SU-DHL-6 (cell line): Measurements from ENCODE around the gene UBTD2.

Experiments
- H2AFZ ChIP-seq: fragments of 200-600 bp; sonication (generic); 2 replicates; pipeline ENCODE4 v1.6.1; 2014; ENCODE audit warnings: low read depth, mild to moderate bottlenecking, moderate library complexity, mixed read lengths, antibody characterized with exemption, low read length; ENCODE audit not compliant: severe bottlenecking
- H3F3A ChIP-seq: fragments of 200-600 bp; shearing (Covaris generic); 2 replicates; pipeline ENCODE4 v1.6.0; 2016; ENCODE audit warnings: antibody characterized with exemption, mild to moderate bottlenecking; ENCODE audit not compliant: insufficient read depth
- H3K27ac ChIP-seq: fragments of 200-600 bp; sonication (generic); 2 replicates; pipeline ENCODE4 v1.5.1; 2016; ENCODE audit warnings: low read depth, mild to moderate bottlenecking, low read length, moderate library complexity, mixed read lengths
- H3K27me3 ChIP-seq: fragments of 200-600 bp; sonication (generic), shearing (Covaris generic); 2 replicates; pipeline ENCODE4 v1.6.0; 2014; ENCODE audit warnings: mild to moderate bottlenecking, low read length
- H3K36me3 ChIP-seq: fragments of 200-600 bp; sonication (generic); 2 replicates; pipeline ENCODE4 v1.6.1; 2014; ENCODE audit warnings: mild to moderate bottlenecking, low read length, mixed read lengths
- H3K4me2 ChIP-seq: fragments of 300-600, 200-600 bp; shearing (Covaris generic), sonication (generic); 2 replicates; pipeline ENCODE4 v1.6.0; 2014; ENCODE audit warnings: low read length, low read depth, mild to moderate bottlenecking; ENCODE audit not compliant: poor library complexity, severe bottlenecking
- H3K4me3 ChIP-seq: fragments of 200-600 bp; sonication (generic); 2 replicates; pipeline ENCODE4 v1.5.1; 2014; ENCODE audit warnings: antibody characterized with exemption, low read length, mild to moderate bottlenecking, mixed read lengths; ENCODE audit not compliant: insufficient read depth, poor library complexity, severe bottlenecking
- H3K79me2 ChIP-seq: fragments of 200-600 bp; sonication (generic); 2 replicates; pipeline ENCODE4 v1.6.1; 2014; ENCODE audit warnings: mild to moderate bottlenecking, low read length, moderate library complexity; ENCODE audit not compliant: insufficient read depth
- H3K9ac ChIP-seq: fragments of 200-600 bp; sonication (generic); 2 replicates; pipeline ENCODE4 v1.7.0; 2014; ENCODE audit warnings: mild to moderate bottlenecking, low read length
- H3K9me2 ChIP-seq: fragments of 200-600 bp; sonication (generic); replicated peaks from 2 replicates; pipeline ENCODE4 v1.6.1; 2014; ENCODE audit warnings: low read length; ENCODE audit not compliant: insufficient read depth
- H3K9me3 ChIP-seq: fragments of 200-600 bp; sonication (generic); 2 replicates; pipeline ENCODE4 v1.6.1; 2014; ENCODE audit warnings: low read length, mixed read lengths; ENCODE audit not compliant: insufficient read depth
- H4K20me1 ChIP-seq: fragments of 200-600 bp; sonication (generic); 2 replicates; pipeline ENCODE4 v1.6.1; 2014; ENCODE audit warnings: low read depth, mild to moderate bottlenecking, antibody characterized with exemption, low read length, moderate library complexity, mixed read lengths
- CTCF ChIP-seq: fragments of 200-600 bp; sonication (generic); IDR thresholded peaks from one replicate; pipeline ENCODE4 v1.5.1; 2017; ENCODE audit warnings: antibody characterized with exemption, mild to moderate bottlenecking, low read length, moderate library complexity; ENCODE audit not compliant: insufficient read depth, poor library complexity, severe bottlenecking
- EZH2phosphoT487 ChIP-seq: fragments of 200-600 bp; sonication (generic), shearing (Covaris generic); conservative IDR thresholded peaks from 2 replicates; pipeline ENCODE4 v1.6.1; 2018; ENCODE audit warnings: mild to moderate bottlenecking, antibody characterized with exemption, low read length, moderate library complexity, mixed read lengths

Gene UBTD2

GRCh38 chr5:172322028-172322965 lies 38.7 kb upstream of the UBTD2 start:
- H3K4me3 ChIP-seq = no peak overlapping the region

GRCh38 chr5:172321593-172321992 lies 38.0 kb upstream of the UBTD2 start:
- Histone ChIP-seq H2AFZ (no peak overlapping the region), H3K4me2 (no peak overlapping the region), H3K27ac (no peak overlapping the region)

More at GRCh38 chr5:172322028-172322965, 38.7 kb upstream of the UBTD2 start:
- H3K9me3 ChIP-seq = no peaks in the 10 kb centered on the region
- no peak overlapping the region for H3K27ac ChIP-seq
- H3K27me3 ChIP-seq = no peaks in the 10 kb centered on the region
- no peaks in the 10 kb centered on the region for H3K79me2 ChIP-seq
- H3K9ac ChIP-seq = no peak overlapping the region
- H3F3A ChIP-seq = no peaks in the 10 kb centered on the region
- no peak overlapping the region for H3K4me2 ChIP-seq
- no peaks in the 10 kb centered on the region for H4K20me1 ChIP-seq
- no peak overlapping the region for H2AFZ ChIP-seq
- H3K9me2 ChIP-seq = no peaks in the 10 kb centered on the region
- no peaks in the 10 kb centered on the region for H3K36me3 ChIP-seq
- TF ChIP-seq CTCF (no peak), EZH2phosphoT487 (no peak)

GRCh38 chr5:172319708-172320441 lies 36.3 kb upstream of the UBTD2 start:
- H3K9me2 ChIP-seq = no peaks in the 10 kb centered on the region
- H3F3A ChIP-seq = no peaks in the 10 kb centered on the region
- H3K27ac ChIP-seq = no peak overlapping the region
- H2AFZ ChIP-seq = no peak overlapping the region
- no peaks in the 10 kb centered on the region for H3K9me3 ChIP-seq
- H3K9ac ChIP-seq = no peak overlapping the region
- H3K36me3 ChIP-seq = no peaks in the 10 kb centered on the region
- no peak for TF ChIP-seq CTCF
- no peak for TF ChIP-seq EZH2phosphoT487
- no peak overlapping the region for H3K4me3 ChIP-seq
- no peak overlapping the region for H3K4me2 ChIP-seq
- no peaks in the 10 kb centered on the region for H3K79me2 ChIP-seq
- H4K20me1 ChIP-seq = no peaks in the 10 kb centered on the region
- H3K27me3 ChIP-seq = no peaks in the 10 kb centered on the region

More at GRCh38 chr5:172321593-172321992, 38.0 kb upstream of the UBTD2 start:
- H3F3A ChIP-seq = no peaks in the 10 kb centered on the region
- H4K20me1 ChIP-seq = no peaks in the 10 kb centered on the region
- no peaks in the 10 kb centered on the region for H3K9me3 ChIP-seq
- H3K4me3 ChIP-seq = no peak overlapping the region
- no peaks in the 10 kb centered on the region for H3K79me2 ChIP-seq
- no peak for TF ChIP-seq EZH2phosphoT487
- TF ChIP-seq CTCF = no peak
- no peaks in the 10 kb centered on the region for H3K36me3 ChIP-seq
- H3K27me3 ChIP-seq = no peaks in the 10 kb centered on the region
- H3K9me2 ChIP-seq = no peaks in the 10 kb centered on the region
- no peak overlapping the region for H3K9ac ChIP-seq
